ENCODE results near the gene HS2ST1. TPM values are rescaled to one million over a fixed set of nuclear protein-coding genes. Genes with fewer than 3 reads are reported as not detected.

HS2ST1 gene
- polyA plus RNA-seq, 3 donors: 2.6 to 6.0 (median 4.2) TPM

DNA sequence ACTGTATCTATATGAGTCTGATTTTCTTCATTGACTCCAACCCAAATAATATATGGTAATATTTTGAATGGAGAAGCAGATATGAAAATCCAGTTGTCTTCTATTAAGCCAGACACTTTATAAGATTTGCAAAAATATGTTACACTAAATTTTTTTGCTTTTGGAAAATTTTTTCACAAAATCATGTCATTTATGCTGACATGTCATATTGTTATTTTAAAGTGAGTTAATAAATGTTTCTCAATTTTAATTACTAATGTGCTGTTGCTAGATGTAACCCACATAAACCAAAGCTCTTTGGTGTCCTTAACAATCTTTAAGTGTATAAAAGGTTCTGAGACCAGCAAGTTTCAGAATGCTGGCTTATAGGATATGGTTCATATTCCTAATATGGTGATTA, 142.5 kb downstream of the HS2ST1 start:
- H3K79me2 ChIP-seq (ENCODE audit: insufficient read depth, low read length): no peaks in the 10 kb centered on the region
- H3K9ac ChIP-seq (ENCODE audit: insufficient read depth, low read length, poor library complexity, severe bottlenecking): no peak overlapping the region
- H3K27ac ChIP-seq (ENCODE audit: low read depth in 1 of 2, low read length in 2 of 2): no peak overlapping the region
- no peak overlapping the region for H2AFZ ChIP-seq (ENCODE audit: insufficient read depth, low read depth, low read length, poor library complexity, severe bottlenecking)
- H3K27me3 ChIP-seq (ENCODE audit: control insufficient read depth in 2 of 2, insufficient read depth in 2 of 2, low read length in 2 of 2): no peaks in the 10 kb centered on the region
- H3K36me3 ChIP-seq (replicated peaks in 1 of 2; ENCODE audit: control insufficient read depth in 1 of 2, insufficient read depth in 2 of 2, low read length in 2 of 2): no peaks in the 10 kb centered on the region
- Mint-ChIP-seq H3K27me3 (ENCODE audit: low read depth in 3 of 3) (peaks cover 0 to 1% (median 0%) of the 10 kb centered on the region in 3 donors), H3K27ac (no peak overlapping the region), H3K4me1 (peaks cover 5% of the 10 kb centered on the region), H3K36me3 (no peaks in the 10 kb centered on the region), H3K4me3 (no peak overlapping the region), H3K9me3 (peaks cover 0 to 6% (median 0%) of the 10 kb centered on the region in 7 donors)
- intact Hi-C loops (cut with micrococcal nuclease): no loop called here
- no peak overlapping the region for H3K4me2 ChIP-seq (replicated peaks; ENCODE audit: extremely low read depth, low read length, poor library complexity, severe bottlenecking)
- no peak for DNase-seq
- no peaks in the 10 kb centered on the region for H3K4me1 ChIP-seq (ENCODE audit: control insufficient read depth in 1 of 2, insufficient read depth in 2 of 2, low read length in 2 of 2)
- TF ChIP-seq, protein P1, sequence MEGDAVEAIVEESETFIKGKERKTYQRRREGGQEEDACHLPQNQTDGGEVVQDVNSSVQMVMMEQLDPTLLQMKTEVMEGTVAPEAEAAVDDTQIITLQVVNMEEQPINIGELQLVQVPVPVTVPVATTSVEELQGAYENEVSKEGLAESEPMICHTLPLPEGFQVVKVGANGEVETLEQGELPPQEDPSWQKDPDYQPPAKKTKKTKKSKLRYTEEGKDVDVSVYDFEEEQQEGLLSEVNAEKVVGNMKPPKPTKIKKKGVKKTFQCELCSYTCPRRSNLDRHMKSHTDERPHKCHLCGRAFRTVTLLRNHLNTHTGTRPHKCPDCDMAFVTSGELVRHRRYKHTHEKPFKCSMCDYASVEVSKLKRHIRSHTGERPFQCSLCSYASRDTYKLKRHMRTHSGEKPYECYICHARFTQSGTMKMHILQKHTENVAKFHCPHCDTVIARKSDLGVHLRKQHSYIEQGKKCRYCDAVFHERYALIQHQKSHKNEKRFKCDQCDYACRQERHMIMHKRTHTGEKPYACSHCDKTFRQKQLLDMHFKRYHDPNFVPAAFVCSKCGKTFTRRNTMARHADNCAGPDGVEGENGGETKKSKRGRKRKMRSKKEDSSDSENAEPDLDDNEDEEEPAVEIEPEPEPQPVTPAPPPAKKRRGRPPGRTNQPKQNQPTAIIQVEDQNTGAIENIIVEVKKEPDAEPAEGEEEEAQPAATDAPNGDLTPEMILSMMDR (IDR thresholded peaks at IDR 0.05): no peak
- no peaks in the 10 kb centered on the region for H3K9me3 ChIP-seq (replicated peaks in 1 of 2; ENCODE audit: control insufficient read depth in 1 of 2, insufficient read depth in 1 of 2, low read length in 2 of 2)
- no peaks in the 10 kb centered on the region for H4K20me1 ChIP-seq (ENCODE audit: insufficient read depth, low read length)
- no peak overlapping the region for H3K4me3 ChIP-seq (replicated peaks in 1 of 3; ENCODE audit: low read depth in 2 of 3, low read length in 3 of 3)

DNA sequence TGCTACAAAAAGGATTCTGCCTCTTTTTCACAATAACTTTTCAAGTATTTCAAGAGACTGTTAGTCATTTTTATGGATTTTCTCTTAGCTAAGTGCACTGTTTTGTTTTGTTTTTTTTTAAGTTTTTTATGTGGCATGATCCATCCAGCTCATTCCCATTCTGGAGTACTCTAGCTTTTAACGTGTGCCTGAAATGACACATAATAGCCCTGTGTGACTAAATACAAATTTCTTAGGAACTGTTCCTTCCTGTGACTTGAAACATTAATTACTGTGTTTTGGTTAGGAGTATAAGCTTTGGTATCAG, 143.9 kb downstream of the HS2ST1 start:
- Histone ChIP-seq H3K4me3 (replicated peaks in 1 of 3; ENCODE audit: low read depth in 2 of 3, low read length in 3 of 3) (no peak overlapping the region), H3K79me2 (ENCODE audit: insufficient read depth, low read length) (no peaks in the 10 kb centered on the region), H3K27me3 (ENCODE audit: control insufficient read depth in 2 of 2, insufficient read depth in 2 of 2, low read length in 2 of 2) (no peaks in the 10 kb centered on the region), H3K9me3 (replicated peaks in 1 of 2; ENCODE audit: control insufficient read depth in 1 of 2, insufficient read depth in 1 of 2, low read length in 2 of 2) (peaks cover 0 to 2% of the 10 kb centered on the region in 2 donors), H4K20me1 (ENCODE audit: insufficient read depth, low read length) (no peaks in the 10 kb centered on the region), H3K36me3 (replicated peaks in 1 of 2; ENCODE audit: control insufficient read depth in 1 of 2, insufficient read depth in 2 of 2, low read length in 2 of 2) (no peaks in the 10 kb centered on the region), H3K4me2 (replicated peaks; ENCODE audit: extremely low read depth, low read length, poor library complexity, severe bottlenecking) (no peak overlapping the region), H3K9ac (ENCODE audit: insufficient read depth, low read length, poor library complexity, severe bottlenecking) (no peak overlapping the region), H2AFZ (ENCODE audit: insufficient read depth, low read depth, low read length, poor library complexity, severe bottlenecking) (no peak overlapping the region), H3K4me1 (ENCODE audit: control insufficient read depth in 1 of 2, insufficient read depth in 2 of 2, low read length in 2 of 2) (no peaks in the 10 kb centered on the region), H3K27ac (ENCODE audit: low read depth in 1 of 2, low read length in 2 of 2) (no peak overlapping the region)
- peaks cover 0 to 7% (median 5%) of the 10 kb centered on the region in 7 donors for H3K9me3 Mint-ChIP-seq
- peaks cover 7% of the 10 kb centered on the region for H3K4me1 Mint-ChIP-seq
- no peak for DNase-seq
- intact Hi-C loops (cut with micrococcal nuclease): no loop called here
- no peak overlapping the region for H3K4me3 Mint-ChIP-seq
- peaks cover 0 to 1% (median 0%) of the 10 kb centered on the region in 3 donors for H3K27me3 Mint-ChIP-seq (ENCODE audit: low read depth in 3 of 3)
- WGBS (ENCODE audit: insufficient coverage): no CpG with 5 or more reads among the region's 1 CpG
- no peaks in the 10 kb centered on the region for H3K36me3 Mint-ChIP-seq
- TF ChIP-seq, protein P1 (IDR thresholded peaks at IDR 0.05): no peak
- no peak overlapping the region for H3K27ac Mint-ChIP-seq

Data from CD14-positive monocyte (primary cell).